Osteoblast (primary cell): ENCODE measurements around the gene FBL. TPM values are rescaled to one million over a fixed set of nuclear protein-coding genes. Genes with fewer than 3 reads are reported as not detected.
"Not testable (repeated sequence)": the region's sequence is repeated elsewhere in the genome, so short reads cannot be mapped to it uniquely, and the experiment has no call there.

ENCODE experiments used
- DNase-seq: peaks from one replicate; pipeline ENCODE4 v3.0.0; 2011; ENCODE audit warnings: low spot score, mixed read lengths; ENCODE audit not compliant: insufficient read length; ENCODE audit errors: missing footprints
- H2AFZ ChIP-seq: 2 replicates; pipeline ENCODE4 v1.6.0; 2011; ENCODE audit warnings: mild to moderate bottlenecking, low read length
- H3K27ac ChIP-seq: 2 replicates; pipeline ENCODE4 v1.5.1; 2011; ENCODE audit warnings: mild to moderate bottlenecking, low read depth, low read length, moderate library complexity
- H3K27me3 ChIP-seq: 2 replicates; pipeline ENCODE4 v1.6.0; 2012; ENCODE audit warnings: mild to moderate bottlenecking, control low read depth, inconsistent platforms, low read length, moderate library complexity; ENCODE audit not compliant: insufficient read depth
- H3K36me3 ChIP-seq: 2 replicates; pipeline ENCODE4 v1.5.1; 2011; ENCODE audit warnings: mild to moderate bottlenecking, low read length, control low read depth, moderate library complexity; ENCODE audit not compliant: insufficient read depth
- H3K4me1 ChIP-seq: 2 replicates; pipeline ENCODE4 v1.5.1; 2011; ENCODE audit warnings: mild to moderate bottlenecking, low read length, control low read depth, moderate library complexity; ENCODE audit not compliant: insufficient read depth
- H3K4me2 ChIP-seq: 2 replicates; pipeline ENCODE4 v1.6.0; 2011; ENCODE audit warnings: mild to moderate bottlenecking, low read length; ENCODE audit not compliant: insufficient read depth
- H3K4me3 ChIP-seq: fragments of 200-600 bp; sonication (generic); 3 replicates; pipeline ENCODE4 v1.5.1; 2012; ENCODE audit warnings: mild to moderate bottlenecking, low read length, inconsistent platforms; ENCODE audit not compliant: insufficient read depth
- H3K79me2 ChIP-seq: 2 replicates; pipeline ENCODE4 v1.6.0; 2012; ENCODE audit warnings: mild to moderate bottlenecking, low read length, control low read depth, inconsistent platforms; ENCODE audit not compliant: insufficient read depth
- H3K9me3 ChIP-seq: 2 replicates; pipeline ENCODE4 v1.5.1; 2011; ENCODE audit warnings: low read depth, low read length, control low read depth
- H4K20me1 ChIP-seq: 2 replicates; pipeline ENCODE4 v1.6.0; 2012; ENCODE audit warnings: mild to moderate bottlenecking, low read length, control low read depth; ENCODE audit not compliant: insufficient read depth
- total RNA-seq: library from RNA; depleted of rRNA; stranded (reverse); fragments of >200 nt; gene quantifications from 2 replicates; pipeline ENCODE4 v1.2.3, GENCODE V29; 2012
- TF ChIP-seq, protein P1 (sequence below): IDR thresholded peaks from 2 replicates; pipeline ENCODE4 v1.5.1; 2011; ENCODE audit warnings: mild to moderate bottlenecking, low read depth, low read length, moderate library complexity; ENCODE audit errors: extremely low read depth

Gene FBL
- total RNA-seq, 1 donor, result 87.2 TPM

DNA sequence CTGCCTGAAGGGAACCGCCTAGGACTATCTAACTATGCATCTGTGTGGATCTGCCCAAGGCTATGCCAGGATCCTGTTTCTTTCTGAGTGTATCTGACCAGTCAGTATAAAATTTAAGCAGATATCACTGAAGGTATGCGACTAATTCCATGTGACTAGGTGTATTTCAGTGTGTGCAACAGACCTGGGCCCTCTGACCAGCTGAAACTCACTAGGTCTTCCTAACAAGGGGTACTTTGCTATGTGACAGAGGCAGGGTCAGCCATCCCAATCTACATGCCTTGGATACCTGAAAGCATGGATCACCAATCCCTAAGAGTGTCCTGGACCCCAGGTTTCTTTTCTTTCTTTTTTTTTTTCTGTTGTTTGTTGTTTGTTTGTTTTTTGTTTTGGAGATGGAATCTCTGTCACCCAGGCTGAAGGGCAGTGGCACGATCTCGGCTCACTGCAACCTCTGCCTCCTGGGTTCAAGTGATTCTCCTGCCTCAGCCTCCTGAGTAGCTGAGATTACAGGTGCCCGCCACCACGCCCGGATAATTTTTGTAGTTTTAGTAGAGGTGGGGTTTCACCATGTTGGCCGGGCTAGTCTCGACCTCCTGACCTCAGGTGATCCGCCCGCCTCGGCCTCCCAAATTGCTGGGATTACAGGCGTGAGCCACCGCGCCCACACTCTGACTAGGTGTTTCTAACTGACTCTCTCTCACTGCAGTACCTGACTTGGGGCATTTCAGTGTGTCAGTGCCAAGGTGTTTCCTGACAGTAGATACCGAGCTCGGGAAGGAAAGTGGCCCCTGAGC lies 44.8 kb upstream of the FBL start:
- Histone ChIP-seq H3K36me3 (no peaks in the 10 kb centered on the region), H4K20me1 (no peaks in the 10 kb centered on the region), H2AFZ (no peak overlapping the region), H3K27ac (no peak overlapping the region), H3K4me2 (no peak overlapping the region), H3K4me1 (no peaks in the 10 kb centered on the region), H3K27me3 (peaks cover 4% of the 10 kb centered on the region), H3K79me2 (no peaks in the 10 kb centered on the region), H3K4me3 (no peak overlapping the region), H3K9me3 (no peaks in the 10 kb centered on the region)
- DNase-seq, result peak; percentile 85
- TF ChIP-seq, protein P1, sequence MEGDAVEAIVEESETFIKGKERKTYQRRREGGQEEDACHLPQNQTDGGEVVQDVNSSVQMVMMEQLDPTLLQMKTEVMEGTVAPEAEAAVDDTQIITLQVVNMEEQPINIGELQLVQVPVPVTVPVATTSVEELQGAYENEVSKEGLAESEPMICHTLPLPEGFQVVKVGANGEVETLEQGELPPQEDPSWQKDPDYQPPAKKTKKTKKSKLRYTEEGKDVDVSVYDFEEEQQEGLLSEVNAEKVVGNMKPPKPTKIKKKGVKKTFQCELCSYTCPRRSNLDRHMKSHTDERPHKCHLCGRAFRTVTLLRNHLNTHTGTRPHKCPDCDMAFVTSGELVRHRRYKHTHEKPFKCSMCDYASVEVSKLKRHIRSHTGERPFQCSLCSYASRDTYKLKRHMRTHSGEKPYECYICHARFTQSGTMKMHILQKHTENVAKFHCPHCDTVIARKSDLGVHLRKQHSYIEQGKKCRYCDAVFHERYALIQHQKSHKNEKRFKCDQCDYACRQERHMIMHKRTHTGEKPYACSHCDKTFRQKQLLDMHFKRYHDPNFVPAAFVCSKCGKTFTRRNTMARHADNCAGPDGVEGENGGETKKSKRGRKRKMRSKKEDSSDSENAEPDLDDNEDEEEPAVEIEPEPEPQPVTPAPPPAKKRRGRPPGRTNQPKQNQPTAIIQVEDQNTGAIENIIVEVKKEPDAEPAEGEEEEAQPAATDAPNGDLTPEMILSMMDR, result no peak

DNA sequence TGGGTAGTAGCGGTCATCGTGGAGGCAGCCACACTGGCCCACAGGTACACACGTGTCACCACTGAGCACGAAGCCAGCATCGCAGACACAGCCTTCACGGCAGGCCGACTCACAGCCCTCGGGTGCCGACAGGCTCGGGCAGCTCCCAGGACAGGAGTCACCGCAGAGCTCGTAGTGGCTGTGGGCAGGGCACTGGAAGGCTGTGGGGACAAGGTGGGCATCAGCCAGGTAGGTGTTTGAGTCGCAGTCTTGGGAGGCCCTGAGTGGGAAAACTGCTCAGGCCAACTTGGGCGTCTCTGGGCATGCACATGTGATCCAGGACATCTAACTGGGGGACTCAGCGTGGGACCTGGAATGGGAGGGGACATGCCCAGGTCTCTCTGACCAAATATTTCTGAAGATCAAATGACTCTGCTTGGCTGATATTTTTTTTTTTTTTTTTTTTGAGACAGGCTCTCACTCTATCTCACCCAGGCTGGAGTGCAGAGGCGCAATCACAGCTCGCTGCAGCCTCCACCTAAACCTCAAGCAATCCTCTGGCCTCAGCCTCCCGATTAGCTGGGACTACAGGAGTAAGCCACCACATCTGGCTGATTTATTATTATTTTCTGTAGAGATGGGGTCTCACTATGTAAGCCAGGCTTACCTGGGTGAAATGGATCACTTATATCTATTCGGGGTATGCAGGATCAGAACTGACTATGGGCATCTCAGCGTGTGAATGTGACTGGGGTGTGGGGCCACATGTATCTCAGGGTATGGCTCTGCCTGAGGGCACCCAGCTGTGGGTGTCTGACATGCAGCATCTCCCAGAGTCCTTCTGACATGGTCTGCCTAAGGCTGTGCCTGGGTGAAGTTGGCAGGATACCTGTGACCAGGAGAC lies 43.9 kb upstream of the FBL start:
- not testable (repeated sequence) for H2AFZ ChIP-seq, H3K36me3 ChIP-seq, H3K4me2 ChIP-seq, H3K4me1 ChIP-seq, H3K79me2 ChIP-seq, H4K20me1 ChIP-seq, H3K4me3 ChIP-seq, DNase-seq, H3K27me3 ChIP-seq, H3K9me3 ChIP-seq, H3K27ac ChIP-seq

DNA sequence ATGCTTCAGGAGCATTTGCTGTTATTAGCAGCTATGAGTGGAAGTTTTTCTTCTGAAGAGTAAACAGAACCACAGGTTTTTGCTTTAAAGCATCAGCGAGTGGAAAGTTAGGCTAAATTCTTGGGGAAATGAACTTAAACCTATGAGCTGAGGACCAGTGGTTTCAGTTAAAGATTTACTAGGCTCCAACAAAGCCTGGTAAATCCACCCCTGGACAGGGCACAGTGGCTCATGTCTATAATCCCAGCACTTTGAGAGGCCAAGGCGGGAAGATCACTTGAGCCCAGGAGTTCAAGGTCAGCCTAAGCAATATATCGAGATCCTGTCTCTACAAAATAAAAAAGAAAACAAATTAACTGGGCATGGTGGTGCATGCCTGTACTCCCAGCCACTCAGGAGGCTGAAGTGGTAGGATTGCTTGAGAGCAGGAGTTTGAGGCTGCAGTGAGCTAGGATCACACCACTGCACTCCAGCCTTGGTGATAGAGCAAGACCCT lies 41.3 kb upstream of the FBL start:
- DNase-seq, H3K79me2 ChIP-seq, H3K4me2 ChIP-seq, H3K36me3 ChIP-seq, H3K4me3 ChIP-seq, H2AFZ ChIP-seq, H3K4me1 ChIP-seq, H4K20me1 ChIP-seq, H3K9me3 ChIP-seq, H3K27me3 ChIP-seq, H3K27ac ChIP-seq: not testable (repeated sequence)

DNA sequence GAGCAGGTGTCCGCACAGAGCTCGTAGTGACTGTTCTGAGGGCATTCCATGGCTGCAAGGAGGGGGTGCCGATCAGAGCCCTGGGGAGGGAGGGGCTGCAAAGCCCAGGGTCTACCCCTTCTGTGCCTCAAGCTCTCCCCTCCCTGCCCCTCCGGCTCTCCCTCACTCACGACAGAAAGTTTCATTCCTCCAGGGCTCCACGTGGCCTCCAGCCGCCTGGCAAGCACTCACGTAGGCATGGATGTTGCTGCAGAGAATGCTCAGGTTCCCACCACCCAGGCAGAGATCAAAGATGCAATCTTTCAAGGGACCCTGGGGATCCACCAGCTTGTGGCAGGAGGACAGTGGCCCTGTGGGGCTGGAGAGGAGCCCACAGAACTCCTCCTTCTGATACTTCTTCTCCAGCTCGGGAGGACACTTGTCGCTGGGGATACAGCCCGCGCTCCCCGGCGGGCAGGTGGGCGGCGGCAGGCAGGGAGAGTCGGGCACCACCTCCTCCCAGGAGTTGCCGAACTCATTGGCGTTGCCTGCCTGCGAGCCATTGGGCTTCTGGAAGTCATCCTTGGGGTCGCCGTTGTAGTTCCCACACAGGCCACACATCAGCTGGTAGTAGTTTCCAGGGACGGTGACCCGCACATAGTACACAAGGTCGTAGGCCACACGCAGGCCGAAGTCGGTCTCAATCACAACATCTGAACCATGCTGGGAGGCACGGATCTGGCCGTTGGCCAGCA lies 39.8 kb upstream of the FBL start:
- H3K36me3 ChIP-seq, H3K9me3 ChIP-seq, DNase-seq, H3K4me2 ChIP-seq, H4K20me1 ChIP-seq, H3K27ac ChIP-seq, H3K4me3 ChIP-seq, H2AFZ ChIP-seq, H3K27me3 ChIP-seq, H3K4me1 ChIP-seq, H3K79me2 ChIP-seq: not testable (repeated sequence)

DNA sequence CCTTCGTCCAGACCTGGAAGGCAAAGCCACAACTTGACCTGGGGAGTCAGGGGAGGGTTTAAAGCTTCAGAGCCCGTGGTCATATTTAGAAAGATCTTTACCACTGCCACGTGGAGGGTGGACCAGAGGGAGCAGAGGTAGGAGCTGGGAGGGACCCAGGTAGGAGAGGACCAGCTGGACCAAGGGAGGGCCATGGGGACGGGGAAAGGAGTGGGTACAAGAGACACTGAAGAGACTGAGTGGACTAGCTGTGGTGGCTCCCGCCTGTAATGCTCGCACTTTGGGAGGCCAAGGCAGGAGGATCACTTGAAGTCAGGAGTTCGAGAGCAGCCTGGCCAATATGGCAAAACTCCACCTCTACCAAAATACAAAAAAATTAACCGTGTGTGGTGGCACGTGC lies 38.5 kb upstream of the FBL start:
- H3K9me3 ChIP-seq, H3K27me3 ChIP-seq, DNase-seq, H3K27ac ChIP-seq, H3K36me3 ChIP-seq, H3K4me3 ChIP-seq, H3K79me2 ChIP-seq, H2AFZ ChIP-seq, H3K4me2 ChIP-seq, H3K4me1 ChIP-seq, H4K20me1 ChIP-seq: not testable (repeated sequence)

DNA sequence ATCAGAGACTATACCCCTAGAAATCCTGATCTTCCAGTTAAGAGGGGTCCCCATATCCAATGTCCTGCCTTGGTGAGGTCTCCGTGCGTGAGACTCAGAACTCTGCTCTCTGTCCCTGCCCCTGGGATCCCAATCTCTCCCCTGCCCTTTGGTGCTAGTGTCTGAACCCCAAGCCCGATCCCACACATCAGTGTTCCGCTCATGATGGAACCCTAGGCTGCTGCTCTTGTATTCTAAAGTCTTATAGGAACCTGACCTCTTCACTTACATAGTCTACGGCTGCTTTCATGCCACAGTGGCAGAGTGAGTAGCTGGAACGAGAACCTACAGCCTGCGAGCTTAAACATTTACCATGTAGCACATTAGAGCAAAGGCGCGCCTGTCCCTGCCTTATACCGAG lies 36.5 kb upstream of the FBL start:
- not testable (repeated sequence) for H3K36me3 ChIP-seq, H2AFZ ChIP-seq, H3K4me3 ChIP-seq, H3K4me2 ChIP-seq, H3K27me3 ChIP-seq, H3K79me2 ChIP-seq, H4K20me1 ChIP-seq, H3K4me1 ChIP-seq, H3K27ac ChIP-seq, H3K9me3 ChIP-seq
- peak; percentile 63 for DNase-seq
